ENCODE data around the gene TACO1. TPM values are rescaled to one million over a fixed set of nuclear protein-coding genes. Genes with fewer than 3 reads are reported as not detected.

TACO1 gene
- 10 to 100 TPM; 37.2 to 51.4 (median 45.2) TPM for total RNA-seq
- 10 to 100 TPM; 33.1 to 52.3 TPM for polyA plus RNA-seq
- long read RNA-seq, donor 1, transcript TACO1-201 (5 exons, 1,469 nt) = major isoform, 24 of 28 reads
- long read RNA-seq, donor 1, partial matches to known transcripts = 2 of 28 reads
- long read RNA-seq, donor 1, other reads (novel, unspliced or antisense) = 2 of 28 reads
- long read RNA-seq, donor 2, transcript TACO1-201 (5 exons, 1,469 nt) = major isoform, 39 of 45 reads
- long read RNA-seq, donor 2, partial matches to known transcripts = 3 of 45 reads
- long read RNA-seq, donor 2, other reads (novel, unspliced or antisense) = 3 of 45 reads
- long read RNA-seq, donor 3, transcript TACO1-201 (5 exons, 1,469 nt) = major isoform, 72 of 83 reads
- long read RNA-seq, donor 3, partial matches to known transcripts = 1 of 83 reads
- long read RNA-seq, donor 3, other reads (novel, unspliced or antisense) = 10 of 83 reads

GRCh38 chr17:63600569-63601438 lies at the start of gene TACO1:
Gene TACO1 (plus strand): TSS chr17:63600895. CDS start chr17:63601084, 189 bp downstream.
- WGBS, 2 donors = 1% methylated on average over 60 to 61 of the region's 61 CpGs
- intact Hi-C loops (cut with DNase I) = loop anchor here in 1 of 10 donors (10.0 kb wide), 1 partner anchor 46 kb away; the partner anchor contains the start of gene DCAF7
- DNase-seq = peak; percentile 84 to 85

GRCh38 chr17:63552211-63552610 lies 48.5 kb upstream of the TACO1 start:
- ATAC-seq = no peak
- no peaks in the 10 kb centered on the region for H3K27me3 ChIP-seq
- WGBS, 2 donors = 53 to 60% methylated on average over 6 of the region's 6 CpGs
- no peak overlapping the region for H3K27ac ChIP-seq
- intact Hi-C loops (cut with DNase I) = loop anchor here in 2 of 10 donors (5.0 to 10.0 kb wide), 4 partner anchors 53 to 125 kb away; partner anchors contain the start of genes ACE (in 1 of the 2) and TACO1 (in 1 of the 2)
- TF ChIP-seq CTCF (IDR thresholded peaks at IDR 0.05) = no peak
- H3K4me1 ChIP-seq = peaks cover 6 to 64% (median 56%) of the 10 kb centered on the region in 9 donors
- H3K36me3 ChIP-seq = peaks cover 0 to 8% (median 0%) of the 10 kb centered on the region in 9 donors
- H3K4me3 ChIP-seq = peak overlapping the region in 7 of 10 donors; percentile 91 to 100 (median 97)
- no peak for DNase-seq
- H3K9me3 ChIP-seq = peaks cover 0 to 2% (median 0%) of the 10 kb centered on the region in 11 donors

More at GRCh38 chr17:63600569-63601438, at the start of gene TACO1:
- peak within 1 kb of the TSS; percentile 68 to 98 (median 94) for H3K27ac ChIP-seq
- peak; percentile 94 to 98 (median 97) for ATAC-seq
- peak within 1 kb of the TSS; percentile 73 to 100 (median 96) for H3K4me3 ChIP-seq
- no peak for TF ChIP-seq CTCF (IDR thresholded peaks at IDR 0.05)
- no peaks in the 10 kb centered on the region for H3K27me3 ChIP-seq
- H3K36me3 ChIP-seq = peaks cover 0 to 34% (median 15%) of the 10 kb centered on the region in 9 donors
- H3K9me3 ChIP-seq = no peaks in the 10 kb centered on the region
- H3K4me1 ChIP-seq = peaks cover 0 to 29% (median 16%) of the 10 kb centered on the region in 9 donors

GRCh38 chr17:63555500-63556156 lies 45.1 kb upstream of the TACO1 start:
- no peak for TF ChIP-seq CTCF (IDR thresholded peaks at IDR 0.05)
- DNase-seq = no peak
- Histone ChIP-seq H3K27me3 (no peaks in the 10 kb centered on the region), H3K36me3 (peaks cover 0 to 8% (median 0%) of the 10 kb centered on the region in 9 donors), H3K27ac (no peak overlapping the region), H3K4me3 (no peak overlapping the region), H3K4me1 (peaks cover 6 to 55% (median 47%) of the 10 kb centered on the region in 9 donors), H3K9me3 (peaks cover 0 to 7% (median 0%) of the 10 kb centered on the region in 11 donors)
- 67 to 75% methylated on average over 7 of the region's 7 CpGs for WGBS, 2 donors
- ATAC-seq = peak in 3 of 8 donors; percentile 32 to 50 (median 39)
- intact Hi-C loops (cut with DNase I) = loop anchor here in 2 of 10 donors (10.0 kb wide), 3 partner anchors 49 to 81 kb away; partner anchors contain the start of genes ACE (in 1 of the 2) and TACO1 (in 1 of the 2)

Data from heart right ventricle (tissue), 16 donors.